ENCODE data around the gene NOD1.
"Not testable (repeated sequence)": the region's sequence is repeated elsewhere in the genome, so short reads cannot be mapped to it uniquely, and the experiment has no call there.

Gene NOD1, protein sequence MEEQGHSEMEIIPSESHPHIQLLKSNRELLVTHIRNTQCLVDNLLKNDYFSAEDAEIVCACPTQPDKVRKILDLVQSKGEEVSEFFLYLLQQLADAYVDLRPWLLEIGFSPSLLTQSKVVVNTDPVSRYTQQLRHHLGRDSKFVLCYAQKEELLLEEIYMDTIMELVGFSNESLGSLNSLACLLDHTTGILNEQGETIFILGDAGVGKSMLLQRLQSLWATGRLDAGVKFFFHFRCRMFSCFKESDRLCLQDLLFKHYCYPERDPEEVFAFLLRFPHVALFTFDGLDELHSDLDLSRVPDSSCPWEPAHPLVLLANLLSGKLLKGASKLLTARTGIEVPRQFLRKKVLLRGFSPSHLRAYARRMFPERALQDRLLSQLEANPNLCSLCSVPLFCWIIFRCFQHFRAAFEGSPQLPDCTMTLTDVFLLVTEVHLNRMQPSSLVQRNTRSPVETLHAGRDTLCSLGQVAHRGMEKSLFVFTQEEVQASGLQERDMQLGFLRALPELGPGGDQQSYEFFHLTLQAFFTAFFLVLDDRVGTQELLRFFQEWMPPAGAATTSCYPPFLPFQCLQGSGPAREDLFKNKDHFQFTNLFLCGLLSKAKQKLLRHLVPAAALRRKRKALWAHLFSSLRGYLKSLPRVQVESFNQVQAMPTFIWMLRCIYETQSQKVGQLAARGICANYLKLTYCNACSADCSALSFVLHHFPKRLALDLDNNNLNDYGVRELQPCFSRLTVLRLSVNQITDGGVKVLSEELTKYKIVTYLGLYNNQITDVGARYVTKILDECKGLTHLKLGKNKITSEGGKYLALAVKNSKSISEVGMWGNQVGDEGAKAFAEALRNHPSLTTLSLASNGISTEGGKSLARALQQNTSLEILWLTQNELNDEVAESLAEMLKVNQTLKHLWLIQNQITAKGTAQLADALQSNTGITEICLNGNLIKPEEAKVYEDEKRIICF

DNA sequence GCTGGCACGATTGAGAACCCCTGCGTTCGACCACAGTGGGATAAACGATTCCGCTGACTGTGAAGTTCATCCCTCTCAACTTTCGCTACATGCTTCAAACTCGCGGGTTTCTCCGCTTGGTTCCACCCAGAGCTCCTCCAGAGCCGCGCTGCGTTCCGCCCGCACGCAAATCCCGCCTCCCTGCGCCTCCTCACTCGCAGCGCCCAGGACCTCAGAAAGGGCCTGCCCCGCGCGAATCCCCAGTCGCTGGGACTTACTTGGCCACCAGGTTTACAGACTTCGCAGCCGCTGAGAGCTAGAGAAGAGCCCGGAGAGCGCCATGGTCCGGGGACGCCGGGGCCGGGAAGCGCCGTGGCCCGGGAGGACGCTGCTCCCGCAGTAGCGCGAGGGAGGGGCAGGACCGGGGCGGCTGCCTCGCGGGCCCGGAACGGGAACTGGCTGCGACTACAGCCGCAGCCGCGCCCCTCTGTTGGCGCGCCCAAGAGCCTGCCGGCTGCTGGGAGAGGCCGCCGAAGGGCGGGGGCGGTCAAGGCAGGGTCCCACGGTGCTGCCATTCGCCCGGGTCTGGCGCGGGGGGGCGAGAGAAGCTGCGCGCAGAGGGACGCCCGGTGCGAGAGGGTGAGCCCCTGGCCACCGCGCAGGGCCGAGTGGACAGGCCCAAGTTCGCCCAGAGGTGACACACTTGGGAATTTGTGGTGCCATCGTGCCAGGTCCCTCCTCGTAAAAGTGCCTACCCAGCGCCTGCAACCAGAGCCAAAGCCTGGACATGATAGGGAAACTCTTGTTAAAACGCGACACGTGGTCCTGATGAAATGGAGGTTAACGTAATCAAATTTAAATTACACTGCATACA lies at the start of gene NOD1:
TSS of gene NOD1 (minus strand) at position 436 of the 853 bp plus-strand sequence. CDS start 21,863 bp downstream, outside the sequence.
- DNase-seq (ENCODE audit: low read depth in 2 of 2), result peak; percentile 34 to 35

DNA sequence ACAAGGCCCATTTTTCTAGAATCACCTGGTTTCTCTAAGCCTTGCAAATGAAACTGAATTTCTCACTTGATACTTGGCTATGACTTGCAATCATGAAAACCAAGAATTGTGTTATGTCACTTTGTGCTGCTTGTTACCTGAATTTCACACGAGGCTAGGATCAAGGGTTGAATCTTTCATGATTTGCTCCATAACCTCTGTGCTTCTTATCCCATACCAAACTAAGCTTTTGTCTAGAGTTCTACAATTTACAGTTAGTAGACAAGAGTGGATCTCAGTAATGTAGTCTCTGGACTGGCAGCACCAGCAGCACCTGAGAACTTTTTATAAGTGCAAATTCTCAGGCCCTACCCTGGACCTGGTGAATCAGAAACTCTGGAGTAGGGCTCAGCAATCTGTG lies 48.7 kb upstream of the NOD1 start:
- DNase-seq (ENCODE audit: low read depth in 2 of 2), result not testable (repeated sequence)

DNA sequence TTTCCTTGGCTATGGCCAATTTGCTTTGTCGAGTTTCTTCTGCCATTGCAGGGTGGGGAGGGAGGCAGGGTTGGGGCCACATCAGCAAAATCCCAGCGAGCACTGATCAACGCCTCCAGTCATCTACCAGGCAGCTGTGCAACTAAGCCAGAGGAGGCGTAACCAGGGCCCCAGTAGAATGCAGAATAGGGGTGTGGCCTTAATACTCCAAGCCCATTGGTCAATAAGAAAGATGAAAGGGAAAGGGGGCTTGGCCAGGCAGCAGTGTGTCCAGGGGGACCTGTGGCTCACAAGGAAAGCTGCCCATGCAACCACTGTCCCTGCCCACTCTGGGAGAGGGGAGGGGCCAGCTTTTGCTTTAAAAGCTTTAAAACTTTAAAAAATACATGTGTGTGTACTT lies 47.6 kb upstream of the NOD1 start:
- DNase-seq (ENCODE audit: low read depth in 2 of 2), result no peak

DNA sequence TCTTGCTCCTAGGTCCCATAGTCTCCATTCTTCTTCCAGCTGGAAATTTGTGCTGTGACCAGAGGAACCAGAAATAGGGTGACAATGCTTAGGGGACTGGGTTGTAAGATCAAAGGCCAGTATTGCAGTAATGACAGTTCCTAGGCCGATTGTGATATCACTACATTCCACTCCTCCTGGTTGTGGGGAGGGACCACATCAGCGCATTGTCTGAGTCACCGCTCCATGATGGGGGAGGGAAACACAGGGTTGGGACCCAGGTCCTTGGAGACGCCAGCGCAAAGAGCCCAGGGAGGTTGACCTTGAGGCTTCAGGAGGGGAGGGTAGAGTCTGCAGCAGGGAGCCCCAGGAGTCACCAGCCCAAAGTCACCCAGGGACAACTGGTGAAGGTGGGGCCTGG lies 46.8 kb upstream of the NOD1 start:
- DNase-seq (ENCODE audit: low read depth in 2 of 2), result no peak

DNA sequence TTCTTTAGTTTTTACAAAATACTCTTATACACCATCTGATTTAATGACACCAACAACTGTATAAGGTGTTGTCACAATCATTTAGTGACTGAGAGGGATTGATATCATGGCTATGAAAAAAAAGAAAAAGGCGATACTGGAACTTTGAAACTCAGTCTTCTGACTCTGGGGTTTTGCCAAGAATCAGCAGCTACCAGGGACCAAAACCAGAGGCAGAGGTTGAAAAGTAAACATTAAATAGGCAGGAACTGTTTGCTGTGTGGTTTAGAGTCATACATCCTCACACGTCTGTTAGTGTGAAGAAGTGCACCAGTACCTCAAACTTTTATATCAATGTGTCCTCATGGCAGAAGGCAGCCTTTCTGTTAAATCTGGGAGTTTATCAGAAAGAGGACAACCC lies 46.0 kb upstream of the NOD1 start:
- no peak for DNase-seq (ENCODE audit: low read depth in 2 of 2)

DNA sequence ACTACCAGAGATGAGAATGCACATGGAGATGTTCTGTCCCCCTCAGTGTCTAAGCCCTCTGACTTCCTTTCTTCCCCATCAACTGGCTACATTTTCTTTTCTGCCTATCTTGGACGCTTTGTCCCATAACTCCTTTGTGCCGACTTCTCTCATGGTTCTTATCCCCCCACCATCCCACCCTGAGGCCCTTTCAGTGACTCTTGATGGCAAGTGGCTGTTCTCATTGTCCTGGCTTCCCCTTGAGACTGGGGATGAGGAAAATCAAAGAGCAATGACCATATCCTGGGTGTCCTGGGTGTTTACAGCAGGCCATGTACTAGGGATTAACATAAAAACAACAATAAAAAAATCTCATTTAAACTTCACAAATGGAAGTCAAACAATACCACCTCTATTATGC lies 44.9 kb upstream of the NOD1 start:
- no peak for DNase-seq (ENCODE audit: low read depth in 2 of 2)

DNA sequence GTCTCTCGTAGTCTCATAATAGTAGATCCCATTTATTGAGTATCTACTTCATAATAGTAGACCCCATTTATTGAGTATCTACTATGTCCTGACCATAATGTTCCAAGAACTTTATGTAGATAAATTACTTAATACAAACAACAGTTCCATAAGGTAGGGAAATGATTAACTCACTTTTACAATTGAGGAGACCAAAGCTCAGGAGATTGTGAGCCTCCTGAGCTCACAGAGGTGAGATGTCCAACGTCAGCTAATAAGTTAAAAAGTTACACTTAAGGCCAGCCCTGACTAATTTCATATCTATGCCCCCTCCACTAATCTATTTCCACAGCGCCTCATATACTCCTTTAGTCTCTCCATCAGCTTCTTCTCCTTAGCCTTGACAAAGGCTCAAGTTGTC lies 43.6 kb upstream of the NOD1 start:
- no peak for DNase-seq (ENCODE audit: low read depth in 2 of 2)

DNA sequence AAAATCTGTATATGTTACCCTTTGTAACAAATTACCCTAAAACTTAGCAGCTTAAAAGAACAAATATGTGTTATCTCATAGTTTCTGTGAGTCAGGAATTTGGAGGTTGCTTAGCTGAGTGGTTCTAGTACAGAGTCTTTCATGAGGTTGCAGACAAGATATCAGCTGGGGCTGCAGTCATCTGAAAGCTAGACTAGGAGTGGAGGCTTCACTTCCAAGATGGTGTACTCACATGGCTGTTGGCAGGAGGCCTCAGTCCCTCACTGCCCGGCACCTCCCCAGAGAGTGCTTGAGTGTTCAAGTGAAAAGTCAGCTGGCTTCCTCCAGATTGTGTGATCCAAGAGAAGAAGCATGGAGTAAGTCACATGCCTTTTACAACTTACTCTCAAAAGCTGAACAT lies 42.9 kb upstream of the NOD1 start:
- no peak for DNase-seq (ENCODE audit: low read depth in 2 of 2)

DNA sequence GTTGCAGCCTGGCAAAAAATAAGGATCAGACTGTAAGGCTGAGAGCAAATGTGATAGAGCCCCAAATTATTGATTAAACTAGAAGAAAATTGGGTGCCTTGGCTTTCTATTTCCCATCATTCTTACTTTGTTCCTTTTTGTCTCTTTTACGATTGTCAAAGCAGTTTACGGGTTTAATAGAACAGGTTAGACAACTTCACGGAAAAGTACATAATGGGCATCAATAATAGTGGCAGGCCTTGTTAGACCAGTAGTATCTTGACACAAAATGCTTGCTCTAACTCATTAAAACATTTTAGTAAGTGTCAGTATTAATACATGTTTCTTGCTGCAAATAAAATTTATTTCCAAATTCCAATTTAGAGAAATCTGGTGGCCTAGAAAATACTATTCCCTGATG lies 40.5 kb upstream of the NOD1 start:
- DNase-seq (ENCODE audit: low read depth in 2 of 2), result no peak

DNA sequence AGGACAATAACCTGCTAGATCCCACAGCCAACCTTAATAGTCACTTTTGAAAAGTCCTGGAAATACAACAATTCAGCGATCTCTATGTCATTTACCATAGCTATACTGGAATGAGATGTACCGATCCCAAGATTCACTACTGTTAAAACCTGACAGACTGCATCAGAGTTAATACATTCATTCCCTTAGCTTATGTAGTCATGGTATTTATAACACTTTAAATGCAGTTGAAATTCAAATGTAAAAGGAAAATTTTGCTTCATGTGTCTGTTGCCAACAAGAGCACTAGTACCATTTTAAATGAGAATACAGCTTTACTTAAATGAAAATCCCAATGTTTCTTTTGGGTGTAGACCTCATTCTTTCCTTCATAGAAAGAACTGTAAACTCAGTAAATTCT lies 37.2 kb upstream of the NOD1 start:
- no peak for DNase-seq (ENCODE audit: low read depth in 2 of 2)

DNA sequence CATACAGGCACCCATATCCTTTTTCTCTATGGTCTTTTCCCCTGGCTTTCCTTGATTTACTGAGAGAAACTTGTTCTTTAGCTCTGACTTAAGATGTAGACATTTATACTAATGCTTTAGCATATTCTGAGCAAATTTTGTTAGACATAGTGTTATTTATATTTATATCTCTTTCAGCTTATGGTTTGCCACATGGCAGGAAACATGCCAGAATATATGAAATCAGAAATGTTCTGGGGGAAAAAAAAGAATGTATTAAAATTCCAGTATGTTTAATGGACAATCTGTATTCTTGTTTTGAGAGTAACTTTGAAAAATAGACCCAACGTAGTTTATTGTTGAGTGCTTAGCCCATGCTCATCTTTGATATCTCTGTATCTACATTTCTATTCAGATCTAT lies 36.2 kb upstream of the NOD1 start:
- DNase-seq (ENCODE audit: low read depth in 2 of 2), result no peak

DNA sequence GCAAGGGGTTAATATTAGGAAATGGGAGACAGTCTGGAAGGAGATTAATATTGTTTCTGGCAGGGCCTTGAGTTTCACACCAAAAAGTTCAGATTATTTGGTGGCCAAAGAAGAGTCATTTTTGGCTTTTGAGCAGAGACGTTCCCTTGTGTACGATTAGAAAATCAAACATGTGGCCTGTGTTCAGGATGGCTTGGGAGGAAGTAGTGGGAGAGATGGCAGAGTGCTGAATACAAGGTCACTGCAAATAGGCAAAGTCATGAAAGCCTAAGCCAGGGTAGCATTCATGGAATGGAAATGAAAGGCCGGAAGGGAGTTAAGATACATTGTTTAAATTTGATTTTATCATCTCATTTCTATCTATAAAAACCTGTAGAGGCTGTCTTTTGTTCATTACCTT lies 35.6 kb upstream of the NOD1 start:
- no peak for DNase-seq (ENCODE audit: low read depth in 2 of 2)

DNA sequence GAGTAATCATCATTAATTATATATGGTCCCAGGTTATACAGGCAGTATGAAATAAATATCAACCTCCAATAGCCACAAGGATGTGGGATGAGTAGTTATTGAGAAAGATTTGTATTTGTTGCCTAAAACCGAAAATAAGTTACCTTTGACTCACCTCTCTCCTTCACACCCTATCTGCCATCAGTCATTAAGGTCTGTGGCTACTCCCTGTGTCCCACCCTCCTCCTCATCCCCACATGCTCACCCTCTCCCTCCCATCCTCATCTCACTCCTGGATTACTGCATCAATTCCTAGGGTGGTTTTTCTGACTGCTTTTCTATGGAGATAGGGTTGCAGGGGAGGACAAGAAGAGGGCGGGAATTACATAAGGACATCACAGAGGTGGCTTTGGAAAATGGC lies 35.2 kb upstream of the NOD1 start:
- DNase-seq (ENCODE audit: low read depth in 2 of 2), result no peak

DNA sequence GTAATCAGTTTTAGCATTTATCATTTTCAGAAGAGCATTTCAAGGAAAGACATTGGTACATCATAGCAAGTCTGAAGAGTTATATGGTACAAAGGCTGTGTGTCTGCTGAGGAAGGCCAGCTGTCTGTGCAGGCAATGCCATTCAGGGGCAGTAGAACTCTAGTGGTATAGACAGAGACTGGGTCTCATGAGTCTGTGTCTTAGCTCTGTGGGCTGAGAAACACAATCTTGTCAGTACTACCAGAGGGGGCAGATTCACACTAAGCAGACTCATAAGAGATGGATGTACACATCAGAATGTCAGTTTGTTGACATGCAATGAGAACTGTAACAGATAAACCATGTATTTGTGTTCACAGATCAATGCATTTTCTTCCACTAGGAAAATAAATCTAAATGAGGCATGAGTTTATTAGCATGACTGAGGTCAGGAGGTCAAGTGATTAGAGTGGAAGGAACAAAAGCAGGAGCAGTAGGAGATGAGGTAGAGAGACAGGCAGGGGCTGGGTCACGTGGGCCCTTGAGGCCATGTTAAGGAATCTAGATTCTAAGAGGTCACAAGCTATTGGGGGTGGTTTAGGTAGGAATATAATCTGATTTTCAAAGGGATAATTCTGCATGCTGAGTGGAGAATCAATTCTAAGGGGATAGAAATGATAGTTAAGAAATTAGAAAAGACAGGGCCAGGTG lies 33.5 kb upstream of the NOD1 start:
- no peak for DNase-seq (ENCODE audit: low read depth in 2 of 2)

DNA sequence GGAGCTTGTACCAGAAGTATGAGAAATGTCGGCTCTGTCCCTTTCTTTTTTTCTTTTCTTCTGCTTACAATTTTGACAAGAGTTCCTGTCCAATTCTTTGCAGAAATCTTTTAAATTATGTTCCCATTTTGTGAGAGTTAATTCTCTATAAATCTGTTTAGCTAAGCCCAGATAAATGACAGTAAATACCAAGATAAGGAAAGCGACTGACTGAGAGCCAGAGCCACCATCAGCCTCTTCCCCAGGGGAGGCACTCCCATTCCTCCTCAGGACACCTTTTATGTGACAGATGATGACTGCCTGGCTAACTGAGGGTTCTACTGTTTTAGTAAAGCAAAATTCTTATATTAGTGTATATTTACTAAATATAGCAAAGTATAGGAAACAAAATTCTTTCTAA lies 32.9 kb upstream of the NOD1 start:
- DNase-seq (ENCODE audit: low read depth in 2 of 2), result no peak

DNA sequence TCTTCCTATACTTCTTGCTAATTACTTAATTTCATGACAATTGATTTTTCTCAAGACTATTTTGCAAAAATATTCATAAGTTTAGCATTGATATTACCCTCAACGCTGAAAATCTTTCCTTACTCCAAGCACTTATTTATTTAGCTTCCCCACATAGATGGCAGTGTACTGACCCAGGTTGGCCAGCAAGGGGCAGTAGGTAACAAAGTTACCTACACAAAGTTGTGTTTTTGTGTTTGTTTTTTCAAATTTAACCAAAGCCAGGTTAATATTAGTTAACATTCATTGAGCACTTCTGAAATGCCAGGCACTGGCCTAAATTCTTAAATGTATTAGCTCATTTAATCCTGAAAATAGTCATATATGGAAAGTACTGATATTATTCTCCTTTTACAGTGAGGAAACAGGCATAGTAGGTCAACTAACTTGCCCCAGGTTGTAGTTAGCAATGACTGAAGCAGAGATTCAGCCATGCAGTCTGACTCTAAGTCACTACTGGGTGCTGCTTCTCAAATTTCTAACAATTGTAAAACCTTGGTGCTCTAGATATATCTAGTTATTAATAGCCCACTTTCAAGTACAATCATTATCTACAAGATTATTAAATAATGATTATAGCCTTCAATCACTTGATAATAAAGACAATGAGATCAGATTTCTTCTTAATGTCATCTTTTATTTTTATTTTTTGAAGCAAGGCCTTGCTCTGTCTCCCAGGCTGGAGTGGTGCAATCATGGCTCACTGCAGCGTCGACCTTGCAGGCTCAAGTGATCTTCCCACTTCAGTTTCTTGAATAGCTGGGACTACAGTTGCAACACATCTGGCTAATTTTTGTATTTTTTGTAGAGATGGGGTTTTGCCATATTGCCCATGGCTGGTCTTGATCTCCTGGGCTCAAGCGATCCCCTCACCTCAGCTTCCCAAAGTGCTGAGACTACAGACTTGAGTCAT lies 31.8 kb upstream of the NOD1 start:
- DNase-seq (ENCODE audit: low read depth in 2 of 2), result no peak

DNA sequence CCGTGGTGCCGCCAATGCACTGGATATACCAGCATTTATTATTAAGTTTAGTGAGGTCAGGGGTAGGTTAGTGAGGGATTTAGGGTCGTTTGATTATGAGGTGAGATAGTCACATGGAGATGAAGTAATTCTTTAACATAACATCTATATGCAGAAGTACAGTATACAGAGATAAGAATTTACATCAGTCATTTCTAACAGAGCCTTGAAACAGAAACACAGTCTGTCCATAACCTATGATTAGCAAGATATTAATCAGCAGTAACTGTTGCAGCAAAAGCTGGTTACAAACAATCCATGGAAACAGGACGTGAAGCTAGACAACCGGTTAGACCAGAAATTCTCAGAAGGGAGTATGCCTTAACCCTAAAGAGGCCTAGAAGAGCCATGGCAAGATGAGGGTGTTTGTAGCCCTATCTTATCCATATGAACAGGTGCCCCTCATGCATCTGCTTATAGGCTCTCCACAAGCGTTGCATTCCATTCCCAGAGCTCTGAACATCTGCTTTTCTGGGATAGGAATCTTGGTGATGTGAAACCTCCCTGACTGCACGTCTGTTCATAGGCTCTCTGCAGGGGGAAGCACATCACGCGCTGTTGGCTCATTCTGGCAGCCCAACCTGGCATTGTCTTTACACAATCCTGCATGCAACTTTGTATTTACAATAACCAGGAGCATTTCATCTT lies 30.7 kb upstream of the NOD1 start:
- not testable (repeated sequence) for DNase-seq (ENCODE audit: low read depth in 2 of 2)

DNA sequence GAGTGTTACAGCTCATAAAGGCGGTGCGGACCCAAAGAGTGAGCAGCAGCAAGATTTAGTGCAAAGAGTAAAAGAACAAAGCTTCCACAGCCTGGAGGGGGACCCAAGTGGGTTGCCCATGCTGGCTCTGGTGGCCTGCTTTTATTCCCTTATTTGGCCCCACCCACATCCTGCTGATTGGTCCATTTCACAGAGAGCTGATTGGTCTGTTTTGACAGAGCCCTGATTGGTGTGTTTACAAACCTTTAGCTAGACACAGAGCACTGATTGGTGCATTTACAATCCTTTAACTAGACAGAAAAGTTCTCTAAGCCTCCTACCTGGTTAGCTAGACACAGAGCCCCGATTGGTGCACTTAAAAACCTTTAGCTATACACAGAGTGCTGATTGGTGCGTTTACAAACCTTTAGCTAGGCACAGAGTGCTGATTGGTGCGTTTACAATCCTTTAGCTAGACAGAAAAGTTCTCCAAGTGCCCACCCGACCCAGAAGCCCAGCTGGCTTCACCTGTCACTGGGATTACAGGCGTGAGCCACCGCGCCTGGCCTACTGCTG lies 28.8 kb upstream of the NOD1 start:
- DNase-seq (ENCODE audit: low read depth in 2 of 2), result not testable (repeated sequence)

DNA sequence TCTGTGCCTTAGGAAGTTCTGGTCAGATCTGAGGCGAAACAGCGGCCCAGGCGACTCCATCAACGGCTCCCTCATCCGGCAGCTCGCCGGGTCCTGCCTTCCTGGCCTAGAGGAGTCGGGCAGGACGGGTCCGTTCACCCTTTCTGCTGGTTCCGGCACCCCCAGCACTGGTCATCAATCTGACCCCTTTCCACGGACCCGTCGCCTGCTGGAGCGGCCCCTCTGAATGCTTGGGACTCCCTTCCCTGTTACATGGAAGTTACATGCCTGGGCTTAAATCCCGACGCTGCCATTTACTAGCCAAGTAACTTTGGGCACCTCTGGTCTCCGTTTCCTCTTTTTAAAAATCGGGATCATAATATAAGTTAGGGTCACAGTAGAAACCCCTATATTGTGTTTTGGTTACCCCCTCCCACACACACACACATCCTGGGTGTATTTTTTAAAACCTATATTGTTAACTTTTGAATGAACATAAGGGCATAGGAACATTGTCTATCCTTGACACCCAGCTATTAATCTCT lies 26.7 kb upstream of the NOD1 start:
- DNase-seq (ENCODE audit: low read depth in 2 of 2), result no peak

Measured in stimulated activated CD8-positive, alpha-beta memory T cell treated with anti-CD3 and anti-CD28 coated beads, Interleukin-7, amount 100 ng/mL, for 1 hour (primary cell).